OCI-M2 (cell line): ENCODE measurements around the gene LCN2.
"Not testable (repeated sequence)": the region's sequence is repeated elsewhere in the genome, so short reads cannot be mapped to it uniquely, and the experiment has no call there.

Experiments used
- DNase-seq: peaks from one replicate; lab custom pipeline; 2025; ENCODE audit not compliant: unreplicated experiment; lab: John Stamatoyannopoulos, UW

The LCN2 gene

GRCh38 chr9:128127990-128128835 is 21.0 kb upstream of the LCN2 start:
- DNase-seq = peak; percentile 63

GRCh38 chr9:128128836-128129590 is 20.2 kb upstream of the LCN2 start:
- DNase-seq = no peak

- not testable (repeated sequence) for DNase-seq
Observed at GRCh38 chr9:128129976-128130590, 19.2 kb upstream of the LCN2 start.

GRCh38 chr9:128130651-128131050 is 18.6 kb upstream of the LCN2 start:
- not testable (repeated sequence) for DNase-seq

- DNase-seq = not testable (repeated sequence)
Observed at GRCh38 chr9:128131346-128131745, 17.9 kb upstream of the LCN2 start.

GRCh38 chr9:128132139-128132538 is 17.1 kb upstream of the LCN2 start:
- DNase-seq = not testable (repeated sequence)

GRCh38 chr9:128135561-128135960 is 13.7 kb upstream of the LCN2 start:
- not testable (repeated sequence) for DNase-seq

GRCh38 chr9:128136816-128137793 is 12.1 kb upstream of the LCN2 start:
- no peak for DNase-seq

GRCh38 chr9:128138001-128138400 is 11.3 kb upstream of the LCN2 start:
- DNase-seq = no peak

- no peak for DNase-seq
Observed at GRCh38 chr9:128139621-128140020, 9.6 kb upstream of the LCN2 start.

GRCh38 chr9:128141604-128142003 is 7.6 kb upstream of the LCN2 start:
- DNase-seq = no peak

- no peak for DNase-seq
Observed at GRCh38 chr9:128142061-128142460, 7.2 kb upstream of the LCN2 start.

- no peak for DNase-seq
Observed at GRCh38 chr9:128142596-128142995, 6.7 kb upstream of the LCN2 start.

GRCh38 chr9:128143525-128144238 is 5.6 kb upstream of the LCN2 start:
- DNase-seq = no peak

GRCh38 chr9:128144239-128145181 is 4.7 kb upstream of the LCN2 start:
- DNase-seq = no peak

GRCh38 chr9:128145536-128145935 is 3.7 kb upstream of the LCN2 start:
- no peak for DNase-seq

- DNase-seq = no peak
Observed at GRCh38 chr9:128145951-128146351, 3.3 kb upstream of the LCN2 start.

- DNase-seq = no peak
Observed at GRCh38 chr9:128146591-128147120, 2.6 kb upstream of the LCN2 start.
